HCT116 (cell line): ENCODE data around the gene TOX3.

Experiments used
- CBX3 ChIP-seq: IDR thresholded peaks from 2 replicates; pipeline ENCODE4 v1.6.1; 2012; ENCODE audit warnings: low read depth
- EGR1 ChIP-seq: IDR thresholded peaks from 2 replicates; pipeline ENCODE4 v1.6.1; 2012; ENCODE audit warnings: low read depth
- EZH2 ChIP-seq: fragments of 200-600 bp; sonication (generic); IDR thresholded peaks from 2 replicates; pipeline ENCODE4 v1.6.1; 2017; ENCODE audit warnings: antibody characterized with exemption, mixed run types
- MAX ChIP-seq: IDR thresholded peaks from 2 replicates; pipeline ENCODE4 v1.6.1; 2012
- POLR2A ChIP-seq: IDR thresholded peaks from 2 replicates; pipeline ENCODE4 v1.7.0; 2011; ENCODE audit warnings: borderline replicate concordance; ENCODE audit not compliant: insufficient read depth, insufficient read length; ENCODE audit errors: extremely low read depth
- POLR2AphosphoS5 ChIP-seq: IDR thresholded peaks from 2 replicates; pipeline ENCODE4 v1.6.1; 2011; ENCODE audit warnings: mild to moderate bottlenecking, low read depth, low read length, moderate library complexity
- RAD21 ChIP-seq: IDR thresholded peaks from 2 replicates; pipeline ENCODE4 v1.6.1; 2012; ENCODE audit warnings: low read depth, mild to moderate bottlenecking
- SIN3A ChIP-seq: IDR thresholded peaks from 2 replicates; pipeline ENCODE4 v1.6.1; 2012; ENCODE audit warnings: low read depth
- YY1 ChIP-seq: IDR thresholded peaks from 2 replicates; pipeline ENCODE4 v1.6.1; 2011; ENCODE audit warnings: low read length, low read depth, moderate library complexity, mild to moderate bottlenecking; ENCODE audit not compliant: insufficient replicate concordance; ENCODE audit errors: extremely low read depth
- ZFX ChIP-seq: fragments of 450-650 bp; IDR thresholded peaks from 2 replicates; pipeline ENCODE4 v1.6.1; 2017
- TF ChIP-seq, protein P1 (sequence below), 3 experiments: fragments of 200-600 bp in 1 of 3; sonication (generic) in 1 of 3; IDR thresholded peaks in 2 of 3; conservative IDR thresholded peaks in 1 of 3; 2 replicates each; pipeline ENCODE4 v1.5.1; 2012 to 2017; ENCODE audit warnings: low read depth in 2 of 3, low read length in 2 of 3, antibody characterized with exemption in 1 of 3, borderline replicate concordance in 1 of 3, control low read depth in 1 of 3, mild to moderate bottlenecking in 1 of 3, mixed read lengths in 1 of 3, mixed run types in 1 of 3, moderate library complexity in 1 of 3; ENCODE audit not compliant: insufficient read depth in 1 of 3
- TF ChIP-seq, protein P2 (sequence below): IDR thresholded peaks from 2 replicates; pipeline ENCODE4 v1.6.1; 2012; ENCODE audit warnings: low read depth

DNA sequence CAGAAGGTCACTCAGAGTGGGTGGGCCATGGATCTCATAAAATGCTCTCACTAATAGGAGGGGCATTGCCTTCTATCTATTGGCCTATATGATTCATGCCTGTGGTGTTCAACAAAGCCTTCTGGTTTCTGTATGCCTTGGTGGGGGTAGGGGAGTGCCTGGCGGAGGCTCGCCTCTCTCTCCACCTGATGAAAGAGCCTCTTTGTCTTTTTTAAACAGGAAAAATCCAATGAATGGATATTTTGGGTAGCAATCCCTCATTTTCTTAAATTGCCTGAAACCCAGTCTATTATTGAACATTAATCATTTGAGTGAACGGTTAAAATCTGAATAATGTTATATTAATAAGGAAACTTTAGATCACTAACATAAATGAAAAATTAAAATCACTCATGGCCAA is 90.6 kb downstream of the TOX3 start:
- TF ChIP-seq, protein P1, sequence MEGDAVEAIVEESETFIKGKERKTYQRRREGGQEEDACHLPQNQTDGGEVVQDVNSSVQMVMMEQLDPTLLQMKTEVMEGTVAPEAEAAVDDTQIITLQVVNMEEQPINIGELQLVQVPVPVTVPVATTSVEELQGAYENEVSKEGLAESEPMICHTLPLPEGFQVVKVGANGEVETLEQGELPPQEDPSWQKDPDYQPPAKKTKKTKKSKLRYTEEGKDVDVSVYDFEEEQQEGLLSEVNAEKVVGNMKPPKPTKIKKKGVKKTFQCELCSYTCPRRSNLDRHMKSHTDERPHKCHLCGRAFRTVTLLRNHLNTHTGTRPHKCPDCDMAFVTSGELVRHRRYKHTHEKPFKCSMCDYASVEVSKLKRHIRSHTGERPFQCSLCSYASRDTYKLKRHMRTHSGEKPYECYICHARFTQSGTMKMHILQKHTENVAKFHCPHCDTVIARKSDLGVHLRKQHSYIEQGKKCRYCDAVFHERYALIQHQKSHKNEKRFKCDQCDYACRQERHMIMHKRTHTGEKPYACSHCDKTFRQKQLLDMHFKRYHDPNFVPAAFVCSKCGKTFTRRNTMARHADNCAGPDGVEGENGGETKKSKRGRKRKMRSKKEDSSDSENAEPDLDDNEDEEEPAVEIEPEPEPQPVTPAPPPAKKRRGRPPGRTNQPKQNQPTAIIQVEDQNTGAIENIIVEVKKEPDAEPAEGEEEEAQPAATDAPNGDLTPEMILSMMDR (IDR thresholded peaks at IDR 0.05 in 2 of 3, conservative IDR thresholded peaks at IDR 0.05 in 1 of 3; ENCODE audit: borderline replicate concordance in 1 of 3, insufficient read depth in 1 of 3, low read depth in 2 of 3, low read length in 2 of 3): no peak
- no peak for TF ChIP-seq POLR2A
- no peak for TF ChIP-seq RAD21
- TF ChIP-seq, protein P2, sequence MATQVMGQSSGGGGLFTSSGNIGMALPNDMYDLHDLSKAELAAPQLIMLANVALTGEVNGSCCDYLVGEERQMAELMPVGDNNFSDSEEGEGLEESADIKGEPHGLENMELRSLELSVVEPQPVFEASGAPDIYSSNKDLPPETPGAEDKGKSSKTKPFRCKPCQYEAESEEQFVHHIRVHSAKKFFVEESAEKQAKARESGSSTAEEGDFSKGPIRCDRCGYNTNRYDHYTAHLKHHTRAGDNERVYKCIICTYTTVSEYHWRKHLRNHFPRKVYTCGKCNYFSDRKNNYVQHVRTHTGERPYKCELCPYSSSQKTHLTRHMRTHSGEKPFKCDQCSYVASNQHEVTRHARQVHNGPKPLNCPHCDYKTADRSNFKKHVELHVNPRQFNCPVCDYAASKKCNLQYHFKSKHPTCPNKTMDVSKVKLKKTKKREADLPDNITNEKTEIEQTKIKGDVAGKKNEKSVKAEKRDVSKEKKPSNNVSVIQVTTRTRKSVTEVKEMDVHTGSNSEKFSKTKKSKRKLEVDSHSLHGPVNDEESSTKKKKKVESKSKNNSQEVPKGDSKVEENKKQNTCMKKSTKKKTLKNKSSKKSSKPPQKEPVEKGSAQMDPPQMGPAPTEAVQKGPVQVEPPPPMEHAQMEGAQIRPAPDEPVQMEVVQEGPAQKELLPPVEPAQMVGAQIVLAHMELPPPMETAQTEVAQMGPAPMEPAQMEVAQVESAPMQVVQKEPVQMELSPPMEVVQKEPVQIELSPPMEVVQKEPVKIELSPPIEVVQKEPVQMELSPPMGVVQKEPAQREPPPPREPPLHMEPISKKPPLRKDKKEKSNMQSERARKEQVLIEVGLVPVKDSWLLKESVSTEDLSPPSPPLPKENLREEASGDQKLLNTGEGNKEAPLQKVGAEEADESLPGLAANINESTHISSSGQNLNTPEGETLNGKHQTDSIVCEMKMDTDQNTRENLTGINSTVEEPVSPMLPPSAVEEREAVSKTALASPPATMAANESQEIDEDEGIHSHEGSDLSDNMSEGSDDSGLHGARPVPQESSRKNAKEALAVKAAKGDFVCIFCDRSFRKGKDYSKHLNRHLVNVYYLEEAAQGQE: no peak
- no peak for TF ChIP-seq EGR1
- no peak for TF ChIP-seq MAX
- no peak for TF ChIP-seq EZH2
- no peak for TF ChIP-seq SIN3A
- TF ChIP-seq POLR2AphosphoS5: no peak
- no peak for TF ChIP-seq CBX3
- TF ChIP-seq ZFX: no peak
- TF ChIP-seq YY1: no peak
